Dermis lymphatic vessel endothelial cell (primary cell): ENCODE measurements around the gene LHFPL6. TPM values are rescaled to one million over a fixed set of nuclear protein-coding genes. Genes with fewer than 3 reads are reported as not detected.

Source experiments
- total RNA-seq: library from RNA; depleted of rRNA; stranded (reverse); fragments of >200 nt; gene quantifications from 2 replicates; pipeline ENCODE4 v1.2.1, GENCODE V29; 2014

The LHFPL6 gene
- total RNA-seq: 60.4 and 73.0 TPM in 2 replicates

DNA sequence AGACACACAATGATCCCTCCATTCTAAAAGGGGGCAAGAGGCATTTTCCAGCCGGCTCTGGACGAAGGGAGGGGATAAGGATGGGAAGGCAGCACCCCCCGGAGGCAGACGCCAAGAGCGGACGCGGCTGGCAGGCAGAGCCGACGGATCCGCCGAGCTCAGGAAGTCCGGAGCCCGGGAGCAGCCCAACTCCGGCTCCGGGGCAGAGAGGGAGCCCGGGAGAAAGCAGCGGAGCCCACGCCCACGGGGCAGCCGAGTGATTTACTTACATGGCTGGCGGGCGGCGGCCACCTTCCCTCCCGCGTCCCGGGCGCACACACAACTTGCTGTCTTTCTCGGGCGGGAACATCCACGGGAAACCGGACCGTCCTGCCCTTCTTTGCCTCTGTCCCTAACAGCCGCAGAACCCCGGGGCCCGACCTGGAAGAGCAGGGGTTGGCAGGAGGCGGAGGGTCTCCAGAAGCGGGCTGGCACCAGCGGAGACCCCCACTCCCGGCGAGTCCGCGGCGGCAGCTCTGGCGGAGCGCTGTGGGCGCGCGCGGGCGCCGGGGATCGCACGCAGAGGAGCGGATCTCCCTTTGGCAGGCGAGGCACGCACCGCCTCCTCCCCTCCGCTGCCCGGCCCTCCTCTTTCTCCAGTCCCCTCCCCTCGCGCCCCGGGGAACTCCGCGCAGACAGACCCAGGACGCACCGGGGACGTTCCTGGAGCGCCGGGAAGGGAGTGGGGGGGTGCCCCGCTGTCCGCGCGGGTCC is at the start of gene LHFPL6:
Gene LHFPL6, minus strand, starts transcription at position 580 of the 753 bp plus-strand sequence.

Other genes starting within 250 kb of the LHFPL6 start
- gene COG6, start 52.5 kb upstream of the LHFPL6 start, total RNA-seq: 18.7 and 26.3 TPM in 2 replicates